ENCODE results near the gene PANX2.

- TF ChIP-seq CTCF (IDR thresholded peaks at IDR 0.05; ENCODE audit: low read depth, low read length, missing input control) (no peak), SP1 (IDR thresholded peaks at IDR 0.05) (no peak), GABPA (IDR thresholded peaks at IDR 0.05 in 1 of 2, conservative IDR thresholded peaks at IDR 0.05 in 1 of 2) (no peak), ATF3 (IDR thresholded peaks at IDR 0.05) (no peak), RAD21 (IDR thresholded peaks at IDR 0.05) (no peak), YY1 (IDR thresholded peaks at IDR 0.05) (no peak), NR2F2 (IDR thresholded peaks at IDR 0.05) (no peak), TAF1 (conservative IDR thresholded peaks at IDR 0.05) (no peak), RXRA (IDR thresholded peaks at IDR 0.05) (no peak), MAX (IDR thresholded peaks at IDR 0.05) (no peak), REST (IDR thresholded peaks at IDR 0.05) (no peak), ZBTB33 (IDR thresholded peaks at IDR 0.05) (no peak), FOXA2 (IDR thresholded peaks at IDR 0.05) (no peak), JUND (IDR thresholded peaks at IDR 0.05) (no peak)
Measured at GRCh38 chr22:50213263-50213662, 42.7 kb downstream of the PANX2 start.
